ENCODE data around the gene WDR45.

The WDR45 gene

GRCh38 chrX:49043220-49043986 is 36.3 kb downstream of the WDR45 start, which contains the start of gene TFE3:
Gene TFE3 (minus strand): TSS chrX:49043357. CDS start chrX:49043226, 131 bp downstream.
- DNase-seq, result peak; percentile 99

- no peak for DNase-seq
Measured at GRCh38 chrX:49042581-49043219, 37.0 kb downstream of the WDR45 start.

GRCh38 chrX:49041744-49042580 is 37.7 kb downstream of the WDR45 start:
- DNase-seq, result peak; percentile 79

GRCh38 chrX:49040376-49040955 is 39.2 kb downstream of the WDR45 start:
- DNase-seq, result peak; percentile 52

- peak; percentile 95 for DNase-seq
Measured at GRCh38 chrX:49039598-49040375, 39.9 kb downstream of the WDR45 start.

GRCh38 chrX:49037883-49038475 is 41.7 kb downstream of the WDR45 start:
- DNase-seq, result peak; percentile 38

- no peak for DNase-seq
Measured at GRCh38 chrX:49030283-49030682, 49.4 kb downstream of the WDR45 start.

- DNase-seq, result no peak
Measured at GRCh38 chrX:49029876-49030275, 49.8 kb downstream of the WDR45 start.

Data from fibroblast of skin of abdomen (primary cell).